GM21515 (cell line): Measurements from ENCODE around the gene PRDM16.

Experiments
- ATAC-seq: cut with Tn5 transposase; IDR thresholded peaks from one replicate; pipeline ENCODE4 v1.9.1; 2021; ENCODE audit not compliant: unreplicated experiment

PRDM16 gene

GRCh38 chr1:3402258-3403010, 333.4 kb downstream of the PRDM16 start:
- no peak for ATAC-seq

DNA sequence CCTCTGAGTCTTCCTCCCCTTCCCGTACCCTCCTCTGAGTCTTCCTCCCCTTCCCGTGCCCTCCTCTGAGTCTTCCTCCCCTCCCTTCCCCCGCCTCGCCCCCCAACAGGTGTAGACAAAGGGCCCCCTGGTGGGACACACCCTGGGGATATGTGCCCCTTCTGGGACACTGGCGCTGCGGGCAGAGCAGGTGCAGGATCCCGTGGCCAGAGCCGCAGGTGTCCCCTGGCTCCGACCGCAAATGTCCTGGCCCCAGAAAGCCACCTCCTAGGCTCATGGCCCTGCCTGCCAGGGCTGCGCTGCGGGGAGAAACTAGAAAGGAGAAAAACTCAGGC, 334.0 kb downstream of the PRDM16 start:
- no peak for ATAC-seq

GRCh38 chr1:3403388-3404231, 334.6 kb downstream of the PRDM16 start:
- ATAC-seq, result no peak

DNA sequence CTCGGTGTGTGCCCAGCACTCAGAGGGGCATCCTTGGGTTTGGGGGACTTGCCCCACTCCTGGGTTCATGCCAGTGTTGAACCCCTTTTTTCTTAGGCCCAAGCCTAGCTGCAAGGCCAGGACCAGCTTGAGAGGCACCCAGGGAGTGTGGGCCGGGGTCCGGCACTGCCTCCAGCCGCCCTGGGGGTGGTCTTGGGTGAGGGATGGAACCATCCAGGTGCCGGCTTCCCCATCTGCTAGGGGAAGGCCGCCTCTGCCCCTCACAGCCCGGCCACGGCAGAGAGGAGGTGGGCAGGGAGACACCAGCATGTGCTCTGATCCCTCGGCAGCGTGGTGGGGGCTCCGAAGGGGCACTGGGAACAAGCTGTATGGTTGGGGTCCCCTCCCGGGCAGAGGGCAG, 335.3 kb downstream of the PRDM16 start:
- ATAC-seq, result no peak

DNA sequence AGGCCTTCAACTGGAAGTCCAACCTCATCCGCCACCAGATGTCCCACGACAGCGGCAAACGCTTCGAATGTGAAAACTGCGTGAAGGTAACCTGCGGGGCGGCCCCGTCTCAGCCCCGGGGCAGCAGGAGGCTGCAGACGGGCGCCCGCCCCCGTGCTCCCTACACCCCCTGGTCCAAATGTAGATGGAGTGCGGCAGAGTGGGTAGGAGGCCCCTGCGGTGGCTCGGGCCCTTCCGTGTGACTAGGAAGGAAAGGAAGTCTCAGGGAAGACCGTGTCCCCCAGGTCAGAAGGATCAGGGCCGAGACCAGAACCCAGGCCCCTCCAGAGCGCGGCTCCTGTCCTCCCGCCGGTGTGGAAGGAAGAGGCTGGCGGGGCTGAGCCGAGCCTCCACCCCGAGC, 335.8 kb downstream of the PRDM16 start:
- ATAC-seq, result no peak

DNA sequence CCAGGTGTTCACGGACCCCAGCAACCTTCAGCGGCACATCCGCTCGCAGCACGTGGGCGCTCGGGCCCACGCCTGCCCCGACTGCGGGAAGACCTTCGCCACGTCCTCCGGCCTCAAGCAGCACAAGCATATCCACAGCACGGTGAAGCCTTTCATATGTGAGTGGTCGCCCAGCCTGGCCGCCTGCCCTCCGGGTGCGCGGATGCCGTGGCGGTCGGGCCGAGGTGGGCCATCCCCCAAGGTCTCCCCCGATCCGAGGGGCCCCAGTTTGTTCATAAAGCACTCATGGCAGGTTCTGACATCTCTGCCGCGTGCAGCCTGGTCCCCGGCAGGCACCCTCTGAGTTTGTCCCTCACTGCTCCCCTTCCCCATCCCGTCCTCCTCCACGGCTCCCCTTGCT, 336.5 kb downstream of the PRDM16 start:
- no peak for ATAC-seq

- ATAC-seq, result no peak
Measured at GRCh38 chr1:3405974-3406867, 337.2 kb downstream of the PRDM16 start.

DNA sequence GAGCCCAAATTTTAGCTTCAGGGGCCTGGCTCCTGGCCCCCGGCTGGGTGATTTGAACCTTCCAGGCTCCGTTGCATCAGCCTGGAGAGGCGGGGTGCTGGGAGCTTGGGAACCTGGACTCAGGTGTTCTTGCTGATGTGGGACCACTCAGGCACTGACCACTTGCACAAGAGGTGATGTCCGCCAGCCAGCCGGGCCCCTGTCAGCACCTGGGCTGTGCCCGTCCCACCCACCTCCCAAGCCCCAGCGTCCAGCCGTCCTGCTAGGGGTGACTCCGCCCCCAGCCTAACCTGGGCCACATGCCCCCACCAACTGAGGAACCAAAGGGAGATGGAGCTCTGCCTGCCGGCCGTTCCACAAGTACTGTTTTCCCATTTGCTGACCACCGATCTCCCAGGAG, 338.0 kb downstream of the PRDM16 start:
- ATAC-seq, result no peak

- ATAC-seq, result no peak
Measured at GRCh38 chr1:3408751-3409266, 339.8 kb downstream of the PRDM16 start.

GRCh38 chr1:3409366-3410141, 340.6 kb downstream of the PRDM16 start:
- no peak for ATAC-seq

GRCh38 chr1:3410142-3410925, 341.3 kb downstream of the PRDM16 start:
- no peak for ATAC-seq

- ATAC-seq, result no peak
Measured at GRCh38 chr1:3411806-3412205, 342.8 kb downstream of the PRDM16 start.

- ATAC-seq, result no peak
Measured at GRCh38 chr1:3412376-3412775, 343.4 kb downstream of the PRDM16 start.

DNA sequence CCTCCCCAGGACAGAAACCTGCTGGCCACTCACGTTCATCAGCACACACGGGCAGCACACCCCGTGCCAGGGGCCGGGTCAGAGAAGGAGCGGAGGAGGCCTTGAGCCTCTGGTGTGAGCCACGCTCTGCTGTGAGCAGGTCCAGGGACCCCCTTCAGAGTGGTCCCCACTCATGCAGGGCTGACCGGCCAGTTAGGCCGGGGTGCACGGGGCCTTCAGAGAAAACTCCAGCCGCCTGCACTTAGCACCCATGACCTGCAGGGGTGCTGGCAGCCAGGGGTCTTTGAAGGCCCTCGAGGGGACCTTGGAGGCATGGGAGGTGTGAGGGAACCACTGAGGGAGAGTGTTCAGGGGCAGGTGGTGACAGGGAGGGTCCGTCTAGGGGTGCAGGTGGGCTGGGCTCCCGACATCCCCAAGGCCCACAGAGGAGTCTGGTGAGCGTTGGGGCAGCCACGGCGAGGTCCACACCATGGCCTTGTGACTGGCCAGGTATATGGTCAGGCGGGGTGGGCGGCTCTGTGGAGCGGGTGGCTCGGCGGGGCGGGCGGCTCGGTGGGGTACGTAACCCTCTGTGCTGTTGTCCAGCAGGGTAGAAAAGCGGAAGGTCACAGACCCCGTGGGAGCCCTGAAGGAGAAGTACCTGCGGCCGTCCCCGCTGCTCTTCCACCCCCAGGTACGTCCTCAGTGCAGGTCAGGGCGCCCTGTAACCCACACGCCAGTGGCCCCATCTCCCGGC, 345.1 kb downstream of the PRDM16 start:
- ATAC-seq, result no peak

DNA sequence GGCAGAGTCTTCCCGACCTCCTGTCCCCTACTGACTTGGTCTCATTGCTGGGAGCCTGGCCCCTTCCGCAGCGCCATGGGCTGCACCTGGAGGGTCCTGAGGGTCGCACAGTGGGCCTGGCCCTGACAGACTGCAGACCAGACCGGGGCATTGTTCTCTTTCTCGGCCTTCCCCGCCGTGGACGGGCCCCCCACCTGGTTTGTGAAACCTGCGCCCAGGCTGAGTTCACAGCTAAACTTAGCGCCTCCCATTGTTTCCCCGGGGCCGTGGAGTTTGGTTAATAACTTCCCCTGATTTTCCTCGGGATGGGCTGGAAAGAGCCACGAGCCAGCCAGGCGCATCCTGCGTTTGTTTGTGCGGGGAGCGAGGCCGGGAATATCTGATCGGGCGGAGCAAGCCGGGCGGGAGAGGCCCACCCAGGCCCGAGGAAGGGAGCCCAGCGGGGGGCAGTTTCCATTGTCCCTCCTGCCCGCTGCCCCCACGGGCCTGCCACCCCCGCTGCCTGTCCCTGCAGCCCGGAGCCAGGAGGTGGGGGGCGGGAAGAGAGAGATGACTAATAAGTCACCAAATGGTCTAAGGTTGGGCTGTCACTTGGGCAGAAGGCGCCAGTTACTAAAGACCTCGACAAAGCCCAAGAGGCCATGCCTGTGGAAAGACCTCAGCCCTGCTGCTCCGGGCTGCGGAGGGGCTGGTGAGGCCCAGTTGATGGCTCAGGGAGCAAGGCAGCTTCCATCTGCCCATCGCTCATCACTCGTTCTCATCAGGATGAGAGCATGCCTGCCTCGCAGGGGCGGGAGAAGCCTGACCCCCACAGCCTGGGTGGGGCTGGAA, 346.5 kb downstream of the PRDM16 start:
- no peak for ATAC-seq

DNA sequence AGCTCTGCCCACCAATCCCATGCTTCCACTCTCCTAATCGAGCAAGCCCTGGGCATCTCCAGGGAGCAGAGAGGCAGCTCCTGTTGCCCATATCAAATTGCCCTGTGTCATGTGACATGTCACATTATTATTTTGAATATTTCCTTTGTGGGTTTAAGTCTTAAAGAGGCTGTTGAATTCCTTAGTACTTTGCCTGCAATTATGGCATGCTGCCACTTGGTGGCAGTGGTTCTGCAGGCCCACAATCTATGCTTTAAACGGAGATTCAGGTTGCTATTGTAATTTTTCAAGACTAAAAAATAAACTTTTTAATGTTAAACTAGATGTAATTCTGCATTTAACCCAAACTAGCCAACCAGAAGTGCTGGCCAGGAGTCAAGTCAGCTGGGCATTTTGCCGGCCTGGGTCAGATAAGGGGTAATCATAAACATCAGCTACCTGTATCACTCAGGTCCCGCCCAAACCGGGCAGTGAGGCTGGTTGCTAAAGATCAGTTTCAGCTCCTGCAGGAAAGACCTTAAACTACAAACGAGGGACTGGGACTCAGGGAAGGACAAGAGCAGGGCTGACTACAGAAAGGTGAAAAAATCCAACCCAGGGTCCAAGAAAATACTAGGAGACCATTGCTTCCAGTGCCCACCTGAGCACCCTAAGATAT, 348.2 kb downstream of the PRDM16 start:
- ATAC-seq, result no peak

- no peak for ATAC-seq
Measured at GRCh38 chr1:3417934-3418333, 348.9 kb downstream of the PRDM16 start.

DNA sequence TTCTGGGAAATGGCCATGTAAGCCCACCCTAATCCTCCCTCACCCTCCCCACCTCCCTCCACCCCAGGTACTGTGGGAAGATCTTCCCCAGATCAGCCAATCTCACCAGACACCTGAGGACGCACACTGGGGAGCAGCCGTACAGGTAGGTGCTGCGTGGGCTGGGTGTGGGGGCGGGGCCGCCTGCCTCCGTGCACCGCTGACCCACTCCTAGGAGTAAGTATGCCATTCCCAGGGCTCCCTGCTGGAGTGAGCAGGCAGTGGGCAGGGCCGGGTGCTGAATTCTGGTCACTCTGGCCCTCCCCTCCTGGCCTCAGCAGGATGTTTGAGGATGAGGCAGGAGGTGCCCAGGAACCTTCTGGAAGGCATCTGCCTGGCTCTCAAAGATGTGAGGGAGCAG, 349.6 kb downstream of the PRDM16 start:
- no peak for ATAC-seq
